SU-DHL-6 (cell line): ENCODE results near the gene STX7.

Experiments
- H2AFZ ChIP-seq: fragments of 200-600 bp; sonication (generic); 2 replicates; pipeline ENCODE4 v1.6.1; 2014; ENCODE audit warnings: low read depth, mild to moderate bottlenecking, moderate library complexity, mixed read lengths, antibody characterized with exemption, low read length; ENCODE audit not compliant: severe bottlenecking
- H3F3A ChIP-seq: fragments of 200-600 bp; shearing (Covaris generic); 2 replicates; pipeline ENCODE4 v1.6.0; 2016; ENCODE audit warnings: antibody characterized with exemption, mild to moderate bottlenecking; ENCODE audit not compliant: insufficient read depth
- H3K27ac ChIP-seq: fragments of 200-600 bp; sonication (generic); 2 replicates; pipeline ENCODE4 v1.5.1; 2016; ENCODE audit warnings: low read depth, mild to moderate bottlenecking, low read length, moderate library complexity, mixed read lengths
- H3K27me3 ChIP-seq: fragments of 200-600 bp; sonication (generic), shearing (Covaris generic); 2 replicates; pipeline ENCODE4 v1.6.0; 2014; ENCODE audit warnings: mild to moderate bottlenecking, low read length
- H3K36me3 ChIP-seq: fragments of 200-600 bp; sonication (generic); 2 replicates; pipeline ENCODE4 v1.6.1; 2014; ENCODE audit warnings: mild to moderate bottlenecking, low read length, mixed read lengths
- H3K4me2 ChIP-seq: fragments of 300-600, 200-600 bp; shearing (Covaris generic), sonication (generic); 2 replicates; pipeline ENCODE4 v1.6.0; 2014; ENCODE audit warnings: low read length, low read depth, mild to moderate bottlenecking; ENCODE audit not compliant: poor library complexity, severe bottlenecking
- H3K4me3 ChIP-seq: fragments of 200-600 bp; sonication (generic); 2 replicates; pipeline ENCODE4 v1.5.1; 2014; ENCODE audit warnings: antibody characterized with exemption, low read length, mild to moderate bottlenecking, mixed read lengths; ENCODE audit not compliant: insufficient read depth, poor library complexity, severe bottlenecking
- H3K79me2 ChIP-seq: fragments of 200-600 bp; sonication (generic); 2 replicates; pipeline ENCODE4 v1.6.1; 2014; ENCODE audit warnings: mild to moderate bottlenecking, low read length, moderate library complexity; ENCODE audit not compliant: insufficient read depth
- H3K9ac ChIP-seq: fragments of 200-600 bp; sonication (generic); 2 replicates; pipeline ENCODE4 v1.7.0; 2014; ENCODE audit warnings: mild to moderate bottlenecking, low read length
- H3K9me2 ChIP-seq: fragments of 200-600 bp; sonication (generic); replicated peaks from 2 replicates; pipeline ENCODE4 v1.6.1; 2014; ENCODE audit warnings: low read length; ENCODE audit not compliant: insufficient read depth
- H3K9me3 ChIP-seq: fragments of 200-600 bp; sonication (generic); 2 replicates; pipeline ENCODE4 v1.6.1; 2014; ENCODE audit warnings: low read length, mixed read lengths; ENCODE audit not compliant: insufficient read depth
- H4K20me1 ChIP-seq: fragments of 200-600 bp; sonication (generic); 2 replicates; pipeline ENCODE4 v1.6.1; 2014; ENCODE audit warnings: low read depth, mild to moderate bottlenecking, antibody characterized with exemption, low read length, moderate library complexity, mixed read lengths
- CTCF ChIP-seq: fragments of 200-600 bp; sonication (generic); IDR thresholded peaks from one replicate; pipeline ENCODE4 v1.5.1; 2017; ENCODE audit warnings: antibody characterized with exemption, mild to moderate bottlenecking, low read length, moderate library complexity; ENCODE audit not compliant: insufficient read depth, poor library complexity, severe bottlenecking
- EZH2phosphoT487 ChIP-seq: fragments of 200-600 bp; sonication (generic), shearing (Covaris generic); conservative IDR thresholded peaks from 2 replicates; pipeline ENCODE4 v1.6.1; 2018; ENCODE audit warnings: mild to moderate bottlenecking, antibody characterized with exemption, low read length, moderate library complexity, mixed read lengths

The STX7 gene

GRCh38 chr6:132511831-132512220, 1.1 kb downstream of the STX7 start:
- peak overlapping the region; percentile 86 for H3K4me3 ChIP-seq
- H3K27ac ChIP-seq = peak overlapping the region; percentile 79
- H3K9me3 ChIP-seq = no peaks in the 10 kb centered on the region
- peaks cover 14% of the 10 kb centered on the region for H3K36me3 ChIP-seq
- H3F3A ChIP-seq = peaks cover 17% of the 10 kb centered on the region; the same call in 1 of the 2 replicates
- H3K9me2 ChIP-seq = no peaks in the 10 kb centered on the region
- no peaks in the 10 kb centered on the region for H3K27me3 ChIP-seq
- H3K79me2 ChIP-seq = peaks cover 56% of the 10 kb centered on the region
- no peak overlapping the region for H2AFZ ChIP-seq
- H4K20me1 ChIP-seq = no peaks in the 10 kb centered on the region
- H3K9ac ChIP-seq = peak overlapping the region; percentile 61
- no peak for TF ChIP-seq CTCF
- TF ChIP-seq EZH2phosphoT487 = no peak
- H3K4me2 ChIP-seq = peak overlapping the region; percentile 98

- peak overlapping the region; percentile 98 for H3K4me2 ChIP-seq
- H3F3A ChIP-seq = peaks cover 20% of the 10 kb centered on the region; the same call in 1 of the 2 replicates
- H4K20me1 ChIP-seq = no peaks in the 10 kb centered on the region
- H3K79me2 ChIP-seq = peaks cover 61% of the 10 kb centered on the region
- H3K4me3 ChIP-seq = peak overlapping the region; percentile 86
- no peaks in the 10 kb centered on the region for H3K27me3 ChIP-seq
- H2AFZ ChIP-seq = no peak overlapping the region
- H3K27ac ChIP-seq = peak overlapping the region; percentile 79
- no peaks in the 10 kb centered on the region for H3K9me3 ChIP-seq
- H3K9me2 ChIP-seq = no peaks in the 10 kb centered on the region
- TF ChIP-seq CTCF (no peak), EZH2phosphoT487 (no peak)
- H3K9ac ChIP-seq = peak overlapping the region; percentile 61
- peaks cover 14% of the 10 kb centered on the region for H3K36me3 ChIP-seq
These were observed 1.6 kb downstream of the STX7 start for GRCh38 chr6:132511210-132511830.

- Histone ChIP-seq H2AFZ (no peak overlapping the region), H3K36me3 (peaks cover 18% of the 10 kb centered on the region), H3K27ac (peak overlapping the region; percentile 60), H3K79me2 (peaks cover 95% of the 10 kb centered on the region), H3K9ac (peak overlapping the region; percentile 22; the same call in 1 of the 2 replicates), H4K20me1 (no peaks in the 10 kb centered on the region), H3K27me3 (no peaks in the 10 kb centered on the region), H3K4me3 (no peak overlapping the region), H3K9me3 (no peaks in the 10 kb centered on the region), H3F3A (peaks cover 51% of the 10 kb centered on the region), H3K4me2 (peak overlapping the region; percentile 51), H3K9me2 (no peaks in the 10 kb centered on the region)
- TF ChIP-seq EZH2phosphoT487 (no peak), CTCF (no peak)
These were observed 5.8 kb downstream of the STX7 start for GRCh38 chr6:132506869-132507808.
